NCI-H446 (cell line): Measurements from ENCODE around the gene TMLHE.
"Not testable (repeated sequence)": the region's sequence is repeated elsewhere in the genome, so short reads cannot be mapped to it uniquely, and the experiment has no call there.

ENCODE experiments used
- DNase-seq, 2 experiments: peaks; one replicate each; lab custom pipeline; 2025; lab: John Stamatoyannopoulos, UW

Gene TMLHE

GRCh38 chrX:155612312-155613224 is at the start of gene TMLHE, which contains the start of gene SPRY3:
Gene TMLHE, minus strand, starts transcription at chrX:155612952. Its CDS starts 67,676 bp downstream, at chrX:155545276.
Gene SPRY3, plus strand, starts transcription at chrX:155612586.
- peak; percentile 6 to 59 for DNase-seq

- no peak for DNase-seq
Measured at GRCh38 chrX:155662282-155662681, 49.5 kb upstream of the TMLHE start.

GRCh38 chrX:155645180-155645579 is 32.4 kb upstream of the TMLHE start:
- no peak for DNase-seq

GRCh38 chrX:155643240-155643639 is 30.5 kb upstream of the TMLHE start:
- DNase-seq: no peak

GRCh38 chrX:155641371-155641770 is 28.6 kb upstream of the TMLHE start:
- not testable (repeated sequence) for DNase-seq

- no peak for DNase-seq
Measured at GRCh38 chrX:155637714-155638113, 25.0 kb upstream of the TMLHE start.

GRCh38 chrX:155635019-155635418 is 22.3 kb upstream of the TMLHE start:
- DNase-seq: not testable (repeated sequence)

GRCh38 chrX:155632431-155633100 is 19.8 kb upstream of the TMLHE start:
- no peak for DNase-seq

GRCh38 chrX:155620110-155620509 is 7.4 kb upstream of the TMLHE start:
- not testable (repeated sequence) for DNase-seq

GRCh38 chrX:155615938-155616337 is 3.2 kb upstream of the TMLHE start:
- no peak for DNase-seq

- no peak for DNase-seq
Measured at GRCh38 chrX:155613927-155614559, 1.3 kb upstream of the TMLHE start.

- DNase-seq: no peak
Measured at GRCh38 chrX:155611302-155611701, 1.4 kb downstream of the TMLHE start.

- DNase-seq: no peak
Measured at GRCh38 chrX:155592981-155593380, 19.8 kb downstream of the TMLHE start.

- no peak for DNase-seq
Measured at GRCh38 chrX:155592331-155592730, 20.4 kb downstream of the TMLHE start.

- DNase-seq: no peak
Measured at GRCh38 chrX:155577682-155578081, 35.1 kb downstream of the TMLHE start.

- DNase-seq: no peak
Measured at GRCh38 chrX:155563099-155563498, 49.7 kb downstream of the TMLHE start.

GRCh38 chrX:155544881-155545280 is 67.9 kb downstream of the TMLHE start:
- DNase-seq: no peak

- no peak for DNase-seq
Measured at GRCh38 chrX:155535866-155536265, 76.9 kb downstream of the TMLHE start.

GRCh38 chrX:155534800-155535199 is 78.0 kb downstream of the TMLHE start:
- no peak for DNase-seq

GRCh38 chrX:155527023-155527422 is 85.7 kb downstream of the TMLHE start:
- not testable (repeated sequence) for DNase-seq

- no peak for DNase-seq
Measured at GRCh38 chrX:155514225-155514624, 98.5 kb downstream of the TMLHE start.

GRCh38 chrX:155505296-155505695 is 107.5 kb downstream of the TMLHE start:
- DNase-seq: no peak

GRCh38 chrX:155495134-155495533 is 117.6 kb downstream of the TMLHE start:
- DNase-seq: not testable (repeated sequence)
